ENCODE measurements around the gene RB1.

GRCh38 chr13:48486836-48487235, 183.3 kb downstream of the RB1 start:
- TF ChIP-seq POLR2A (IDR thresholded peaks at IDR 0.05; ENCODE audit: low read depth, low read length), result no peak
- TF ChIP-seq TAF1 (IDR thresholded peaks at IDR 0.05; ENCODE audit: borderline replicate concordance, low read depth, low read length), result no peak
- TF ChIP-seq POLR2AphosphoS5 (IDR thresholded peaks at IDR 0.05; ENCODE audit: low read depth, low read length), result no peak

All from GM12892 (cell line).